Measurements from ENCODE around the gene CD320.
"Not testable (repeated sequence)": the region's sequence is repeated elsewhere in the genome, so short reads cannot be mapped to it uniquely, and the experiment has no call there.

CD320 gene

DNA sequence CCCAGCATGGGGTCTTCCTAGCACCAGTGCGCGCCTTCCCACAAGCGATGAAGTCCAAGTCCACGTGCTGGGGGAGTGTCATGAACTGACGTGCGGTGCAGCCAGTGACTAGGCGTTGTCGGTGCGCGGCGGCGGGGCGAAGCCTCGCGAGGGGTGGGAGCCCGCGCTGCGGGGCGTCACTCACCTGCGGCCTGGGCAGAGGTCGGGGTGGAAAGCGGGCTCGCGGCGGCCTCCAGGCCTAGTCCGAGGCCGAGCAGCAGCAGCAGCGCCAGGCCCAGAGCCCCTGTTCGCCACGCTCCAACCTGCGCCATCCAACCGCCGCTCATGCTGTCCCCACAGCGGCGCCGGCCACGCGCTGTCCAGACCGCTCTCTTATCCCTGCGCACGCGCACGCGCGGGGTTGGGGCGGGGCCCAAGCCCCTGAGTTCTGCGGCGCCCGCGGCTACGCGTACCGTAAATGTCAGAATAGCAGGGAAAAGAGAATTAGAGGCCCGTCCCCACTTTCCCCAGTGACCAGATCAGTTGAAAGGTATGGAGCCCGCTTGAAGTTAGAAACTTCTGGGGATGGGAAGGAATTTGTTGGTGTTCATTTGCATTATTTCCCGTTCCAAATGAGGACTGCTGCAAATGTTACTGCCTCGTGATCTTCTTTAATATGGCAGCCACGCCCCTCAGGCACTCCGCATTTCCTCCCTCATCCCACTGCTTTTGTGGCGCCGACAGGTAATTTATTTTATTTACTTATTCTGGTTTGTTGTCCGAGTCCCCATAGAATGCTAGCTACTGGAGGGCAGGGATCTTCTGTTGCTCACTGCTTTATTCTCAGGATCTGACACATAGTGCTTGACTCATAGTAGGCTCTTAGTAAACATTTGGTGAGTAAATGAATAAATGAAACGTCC is at the start of gene CD320:
CD320 (minus strand) TSS at position 394 of the 902 bp plus-strand sequence; CDS start at position 326, 68 bp downstream.
- in situ Hi-C loops (cut with MboI; ENCODE audit: low sequenced_read_pairs) = no loop called here

DNA sequence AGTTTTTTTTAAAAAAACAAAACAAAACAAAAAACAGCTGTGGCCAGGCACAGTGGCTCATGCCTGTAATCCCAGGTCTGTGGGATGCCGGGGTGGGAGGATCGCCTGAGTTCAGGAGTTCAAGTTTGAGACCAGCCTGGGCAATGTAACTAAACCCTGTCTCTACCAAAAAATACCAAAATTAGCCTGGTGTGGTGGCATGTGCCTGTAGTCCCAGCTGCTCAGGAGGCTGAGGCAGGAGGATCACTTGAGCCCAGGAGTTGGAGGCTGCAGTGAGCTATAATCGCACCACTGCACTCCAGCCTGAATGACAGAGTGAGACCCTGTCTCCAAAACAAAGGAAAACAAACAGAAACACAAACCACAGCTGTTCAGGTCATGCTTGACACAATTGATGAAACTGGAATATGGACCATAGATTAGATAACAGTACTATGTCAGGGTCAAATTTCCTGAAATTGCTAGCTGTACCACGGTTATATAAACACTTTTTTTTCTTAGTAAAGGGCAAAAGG is 48.9 kb upstream of the CD320 start:
- in situ Hi-C loops (cut with MboI; ENCODE audit: low sequenced_read_pairs) = no loop called here

DNA sequence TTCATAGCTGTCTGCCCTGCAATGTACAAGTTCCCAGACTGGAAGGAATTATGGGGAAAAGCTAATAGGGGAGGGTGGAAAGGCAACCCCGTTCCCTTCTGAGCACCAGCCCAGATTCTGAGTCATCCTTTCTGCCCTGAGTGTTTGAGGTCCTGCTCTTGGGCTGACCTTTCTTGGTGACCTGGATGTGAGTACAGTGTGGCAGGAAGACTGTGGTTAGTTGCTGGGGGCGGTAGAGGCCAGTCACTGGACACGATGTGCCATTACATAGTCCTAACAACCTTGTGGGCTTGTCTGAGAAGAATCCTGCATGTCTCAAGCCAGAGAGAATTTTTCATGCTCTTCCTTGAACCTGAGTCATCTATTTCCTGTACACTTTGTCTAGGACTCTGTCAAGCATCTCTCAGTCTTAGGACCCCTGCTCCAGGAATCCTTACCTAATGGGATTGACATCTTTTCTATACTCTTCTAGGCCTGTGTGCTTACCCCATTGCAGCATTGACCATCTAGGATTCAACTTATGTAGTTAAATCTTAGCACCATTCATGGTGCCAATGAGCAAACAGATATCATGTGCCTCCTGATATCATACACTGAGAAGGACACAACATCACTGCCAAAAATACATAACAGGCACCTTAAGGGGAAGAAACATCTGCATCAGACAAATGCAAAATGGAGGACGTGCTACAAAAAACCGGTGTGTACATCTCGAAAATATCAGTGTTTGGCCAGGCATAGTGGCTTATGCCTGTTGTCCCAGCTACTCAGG is 47.7 kb upstream of the CD320 start:
- in situ Hi-C loops (cut with MboI; ENCODE audit: low sequenced_read_pairs) = no loop called here

DNA sequence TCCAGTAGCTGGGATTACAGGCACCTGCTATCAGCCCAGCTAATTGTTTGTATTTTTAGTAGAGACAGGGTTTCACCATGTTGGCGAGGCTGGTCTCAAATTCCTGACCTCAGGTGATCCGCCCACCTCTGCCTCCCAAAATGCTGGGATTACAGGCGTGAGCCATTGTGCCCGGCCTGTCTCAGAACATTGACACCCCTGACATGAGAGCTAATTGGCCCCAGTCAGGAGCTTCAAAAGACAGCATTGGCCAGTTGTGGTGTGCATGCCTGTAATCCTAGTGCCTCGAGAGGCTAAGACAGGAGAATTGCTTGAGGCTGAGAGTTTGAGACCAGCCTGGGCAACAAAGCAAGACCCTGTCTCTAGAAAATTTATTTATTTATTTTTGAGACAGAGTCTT is 44.7 kb upstream of the CD320 start:
- in situ Hi-C loops (cut with MboI; ENCODE audit: low sequenced_read_pairs) = not testable (repeated sequence)

DNA sequence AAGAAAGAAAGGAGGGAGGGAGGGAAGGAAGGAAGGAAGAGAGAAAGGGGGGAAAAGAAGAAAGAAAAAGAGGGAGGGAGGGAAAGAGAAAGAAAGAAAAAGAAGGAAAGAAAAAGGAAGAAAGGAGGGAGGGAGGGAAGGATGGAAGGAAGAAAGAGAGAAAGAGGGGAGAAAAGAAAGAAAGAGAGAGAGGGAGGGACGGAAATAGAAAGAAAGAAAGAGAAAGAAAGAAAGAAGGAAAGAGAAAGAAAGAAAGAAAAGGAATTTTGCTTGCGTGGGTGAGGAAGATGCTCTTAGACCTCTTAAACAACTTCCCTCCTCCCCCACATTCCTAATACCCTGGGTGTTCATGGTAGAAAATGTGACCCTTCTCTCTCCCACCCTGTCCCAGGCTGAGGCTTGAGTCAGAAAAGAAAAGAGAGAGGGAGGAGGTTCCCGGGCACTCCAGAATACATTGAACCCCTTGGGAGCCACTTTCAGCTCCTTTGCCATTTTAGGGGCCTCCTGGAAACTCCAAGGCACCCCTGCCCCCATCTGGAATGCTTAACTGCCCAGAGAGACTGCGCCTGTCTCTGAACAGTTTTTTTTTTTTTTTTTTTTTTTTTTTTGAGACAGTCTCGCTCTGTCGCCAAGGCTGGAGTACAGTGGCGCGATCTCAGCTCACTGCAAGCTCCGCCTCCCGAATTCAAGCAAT is 44.1 kb upstream of the CD320 start:
- in situ Hi-C loops (cut with MboI; ENCODE audit: low sequenced_read_pairs) = no loop called here

DNA sequence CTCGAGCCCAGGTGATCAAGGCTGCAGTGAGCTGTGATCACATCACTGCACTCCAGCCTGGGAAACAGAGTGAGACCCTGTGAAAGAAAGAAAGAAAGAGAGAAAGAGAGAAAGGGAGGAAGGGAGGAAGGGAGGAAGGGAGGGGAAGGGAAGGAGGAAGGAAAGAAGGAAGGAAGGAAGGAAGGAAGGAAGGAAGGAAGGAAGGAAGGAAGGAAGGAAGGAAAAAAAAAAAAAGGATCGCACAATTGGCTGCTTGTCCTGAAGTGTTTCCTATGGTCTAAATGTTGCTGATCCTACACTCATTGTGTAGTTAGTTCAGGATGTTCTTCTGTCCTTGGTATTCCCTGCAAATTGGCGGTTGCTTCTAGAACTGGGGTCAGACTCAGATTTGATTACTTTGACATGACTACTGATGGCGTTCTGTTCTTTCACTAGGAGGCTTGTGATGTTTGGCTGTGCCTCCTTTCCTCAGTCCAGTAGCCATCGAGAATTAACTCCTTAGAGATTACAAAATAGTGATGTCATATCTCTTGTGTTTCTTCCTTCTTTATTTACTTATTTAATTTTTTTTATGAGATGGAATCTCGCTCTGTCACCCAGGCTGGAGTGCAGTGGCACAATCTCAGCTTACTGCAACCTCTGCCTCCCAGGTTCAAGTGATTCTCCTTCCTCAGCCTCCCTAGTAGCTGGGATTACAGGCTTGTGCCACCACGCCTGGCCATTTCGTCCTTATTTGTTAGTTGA is 41.6 kb upstream of the CD320 start:
- in situ Hi-C loops (cut with MboI; ENCODE audit: low sequenced_read_pairs) = not testable (repeated sequence)

DNA sequence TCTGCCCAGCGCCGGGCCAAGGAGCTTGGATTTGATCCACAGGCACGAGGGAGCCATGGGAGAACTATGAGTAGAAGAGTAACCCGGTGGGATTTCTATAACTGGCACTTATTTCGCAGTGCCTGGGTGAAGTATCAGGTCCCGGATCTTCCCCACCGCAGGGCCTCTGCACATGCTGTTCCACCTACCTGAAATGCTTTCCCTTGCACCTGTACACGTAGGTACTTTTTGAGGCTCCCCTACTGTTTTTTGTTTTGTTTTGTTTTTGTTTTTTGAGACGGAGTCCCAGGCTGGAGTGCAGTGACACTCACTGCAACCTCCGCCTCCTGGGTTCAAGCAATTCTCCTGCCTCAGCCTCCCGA is 35.3 kb upstream of the CD320 start:
- in situ Hi-C loops (cut with MboI; ENCODE audit: low sequenced_read_pairs) = no loop called here

DNA sequence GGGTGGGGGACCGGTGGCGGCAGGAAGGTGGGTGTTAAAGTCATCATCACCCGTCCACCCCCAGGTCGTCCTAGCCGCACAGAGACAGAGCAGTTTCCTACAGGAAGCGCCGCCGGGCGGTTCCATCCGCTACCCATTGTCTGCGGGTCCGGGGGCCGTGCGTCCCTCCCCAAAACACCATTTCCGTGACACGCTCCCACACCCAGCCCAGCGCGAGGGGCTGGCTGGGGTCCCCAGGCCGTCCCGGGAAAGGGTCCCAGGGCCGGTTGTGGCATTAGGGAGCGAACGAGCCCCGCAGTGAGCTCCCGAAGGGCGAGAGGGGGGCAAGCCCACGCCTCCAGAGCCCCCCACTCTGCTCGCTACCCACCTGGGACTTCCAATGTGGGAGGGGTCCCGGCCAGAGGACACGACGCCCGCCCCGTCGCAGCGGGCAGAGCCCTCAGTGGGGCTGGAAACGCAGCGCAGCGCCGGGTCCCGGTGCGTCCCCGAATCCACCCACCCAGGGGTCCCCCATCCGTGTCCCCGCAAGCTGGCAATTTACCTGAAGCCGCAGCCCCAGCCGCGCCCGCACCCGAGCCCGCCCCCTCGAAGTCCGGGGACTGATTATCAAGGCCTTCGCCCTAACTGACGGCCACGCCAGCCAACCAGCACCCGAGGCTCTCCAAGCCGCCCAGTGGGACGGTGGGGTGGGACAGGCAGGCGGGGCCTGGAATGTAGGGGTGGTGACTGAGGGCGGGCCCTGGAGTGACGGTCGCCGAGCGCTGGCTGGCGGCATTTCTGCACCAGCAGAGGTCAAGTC is 34.7 kb upstream of the CD320 start, which contains the start of gene KANK3:
KANK3 (minus strand) TSS at position 579 of the 799 bp plus-strand sequence. CDS start 5,434 bp downstream, outside the sequence.
- in situ Hi-C loops (cut with MboI; ENCODE audit: low sequenced_read_pairs) = no loop called here

DNA sequence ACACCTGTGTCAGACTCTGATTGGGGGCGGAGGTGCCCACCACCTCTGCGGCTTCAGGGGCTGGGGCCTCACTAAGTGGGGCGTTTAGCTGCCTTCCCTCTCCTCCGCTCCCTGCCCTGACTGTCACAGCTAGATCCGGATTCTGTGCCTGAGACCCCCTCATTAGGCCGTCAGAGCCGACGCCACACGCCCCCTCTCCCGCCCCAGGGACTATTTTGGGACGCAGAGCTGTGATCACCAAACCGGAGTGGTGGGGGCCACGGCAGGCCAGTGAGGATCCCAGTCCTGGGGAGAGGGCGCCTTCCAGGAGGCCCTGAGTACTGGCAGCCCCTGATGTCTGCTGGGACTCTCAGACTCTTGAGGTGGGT is 34.1 kb upstream of the CD320 start:
- in situ Hi-C loops (cut with MboI; ENCODE audit: low sequenced_read_pairs) = no loop called here

DNA sequence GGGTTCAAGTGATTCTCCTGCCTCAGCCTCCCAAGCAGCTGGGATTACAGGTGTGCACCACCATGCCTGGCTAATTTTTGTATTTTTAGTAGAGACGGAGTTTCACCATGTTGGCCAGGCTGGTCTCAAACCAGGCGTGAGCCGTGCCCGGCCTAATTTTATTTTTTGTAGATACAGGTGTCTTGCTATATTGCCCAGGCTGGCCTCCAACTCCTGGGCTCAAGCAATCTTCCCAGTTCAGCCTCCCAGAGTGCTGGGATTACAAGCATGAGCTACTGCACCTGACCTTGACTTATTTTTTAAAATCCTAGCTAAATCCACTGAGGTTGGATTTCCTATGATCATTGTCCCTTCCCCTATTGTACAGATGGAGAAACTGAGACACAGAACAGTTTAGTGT is 33.3 kb upstream of the CD320 start:
- in situ Hi-C loops (cut with MboI; ENCODE audit: low sequenced_read_pairs) = not testable (repeated sequence)

DNA sequence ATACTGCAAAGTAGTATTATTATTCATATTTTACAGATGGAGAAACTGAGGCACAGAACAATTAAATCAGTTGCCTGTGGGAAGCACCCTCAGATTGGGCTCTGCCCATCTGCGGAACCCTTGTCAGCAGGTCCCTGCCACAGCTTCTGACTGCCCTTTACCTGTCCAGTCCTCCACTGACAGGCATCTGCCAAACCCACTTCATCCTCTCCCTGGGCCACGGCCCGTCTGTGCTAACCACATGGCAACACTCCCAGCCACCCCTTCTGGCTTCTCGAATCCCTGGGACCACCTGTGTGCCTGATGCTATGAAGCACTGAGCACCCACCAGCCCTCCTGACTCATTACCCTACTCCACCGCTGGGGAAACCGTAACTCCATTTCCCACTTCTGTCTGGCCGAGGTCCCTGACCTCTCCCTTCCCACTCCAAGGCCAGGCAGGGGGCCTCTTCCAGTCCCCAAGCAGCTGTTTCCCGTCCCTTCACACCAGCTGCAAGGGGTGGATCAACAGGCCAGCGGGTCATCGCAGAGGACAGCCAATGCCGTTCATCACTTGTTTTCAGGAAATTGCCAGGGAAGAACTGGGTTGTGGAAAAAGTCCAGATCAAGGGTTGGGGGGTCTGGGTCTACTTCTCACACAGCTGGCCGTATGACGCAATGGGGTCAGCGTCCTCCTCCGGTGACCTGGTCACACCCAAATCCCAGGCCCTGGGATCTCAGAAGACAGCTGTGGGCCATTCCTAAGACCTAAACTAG is 32.4 kb upstream of the CD320 start:
- in situ Hi-C loops (cut with MboI; ENCODE audit: low sequenced_read_pairs) = no loop called here

DNA sequence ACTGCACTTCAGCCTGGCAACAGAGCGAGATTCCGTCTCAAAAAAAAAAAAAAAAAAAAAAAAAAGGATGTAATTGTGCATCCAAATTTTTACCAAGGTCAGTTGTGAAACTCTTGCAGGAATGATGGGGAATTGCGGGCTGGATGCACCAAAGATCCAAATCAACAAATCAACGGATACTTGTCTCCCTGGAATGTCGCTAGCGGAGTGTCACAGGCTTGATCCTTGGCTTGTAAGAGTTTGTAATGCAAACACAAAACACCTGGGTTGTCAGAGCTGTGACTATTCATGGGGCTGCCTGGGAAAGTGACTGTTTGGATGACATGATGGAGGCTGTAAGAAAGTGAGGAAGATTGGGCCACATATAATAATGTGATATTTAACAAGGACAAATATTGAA is 30.7 kb upstream of the CD320 start:
- in situ Hi-C loops (cut with MboI; ENCODE audit: low sequenced_read_pairs) = no loop called here

DNA sequence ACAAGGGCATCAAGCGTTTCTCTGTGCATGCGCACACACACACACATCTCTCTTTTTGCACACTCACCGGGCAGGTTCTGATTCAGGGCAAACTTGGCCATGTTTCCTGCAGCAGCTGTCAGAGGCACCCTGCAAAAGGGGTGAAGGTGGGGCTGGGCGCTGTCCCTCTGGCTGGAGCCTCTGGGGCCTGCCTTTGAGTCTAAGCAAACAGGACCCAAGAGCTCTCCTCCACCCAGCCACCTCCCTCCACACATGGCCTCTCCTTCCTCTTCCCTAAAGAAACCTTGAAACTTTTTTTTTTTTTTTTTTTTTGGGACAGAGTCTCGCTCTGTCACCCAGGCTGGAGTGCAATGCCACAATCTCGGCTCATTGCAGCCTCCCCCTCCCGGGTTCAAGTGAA is 29.6 kb upstream of the CD320 start:
- in situ Hi-C loops (cut with MboI; ENCODE audit: low sequenced_read_pairs) = no loop called here

DNA sequence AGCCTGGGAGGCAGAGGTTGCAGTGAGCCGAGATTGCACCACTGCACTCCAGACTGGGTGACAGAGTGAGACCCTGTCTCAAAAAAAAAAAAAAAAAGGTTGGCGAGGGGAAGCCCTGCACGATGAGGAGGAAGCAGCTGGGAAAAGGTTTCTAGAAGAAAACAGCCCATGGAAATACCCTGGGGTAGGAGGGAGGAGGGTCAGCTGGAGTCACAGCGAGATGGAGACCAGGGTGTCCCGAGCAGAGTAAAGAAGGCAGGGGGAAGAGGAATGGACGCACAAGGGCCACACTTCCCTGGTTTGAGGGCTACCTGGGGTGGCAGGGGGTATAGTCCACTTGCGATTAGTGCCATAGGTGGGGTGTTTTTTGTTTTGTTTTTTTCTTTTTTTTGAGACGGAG is 28.5 kb upstream of the CD320 start:
- in situ Hi-C loops (cut with MboI; ENCODE audit: low sequenced_read_pairs) = no loop called here

DNA sequence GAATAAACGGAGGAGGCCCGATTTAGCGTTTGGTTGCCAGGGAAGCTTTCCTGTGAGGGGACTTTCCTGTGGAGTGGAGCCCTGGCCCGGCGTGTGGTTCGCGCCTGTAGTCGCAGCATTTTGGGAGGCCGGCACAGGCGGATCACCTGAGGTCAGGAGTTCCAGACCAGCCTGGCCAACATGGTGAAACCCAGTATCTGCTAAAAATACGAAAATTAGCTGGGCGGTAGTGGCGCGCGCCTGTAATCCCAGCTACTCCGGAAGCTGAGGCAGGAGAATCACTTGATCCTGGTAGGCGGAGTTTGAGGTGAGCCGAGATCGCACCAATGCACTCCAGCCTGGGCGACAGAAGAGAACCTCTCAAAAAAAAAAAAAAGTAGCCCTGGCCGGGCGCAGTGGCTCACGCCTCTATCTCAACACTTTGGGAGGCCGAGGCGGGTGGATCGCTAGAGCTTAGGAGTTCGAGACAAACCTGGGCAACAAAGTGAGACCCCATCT is 28.0 kb upstream of the CD320 start:
- in situ Hi-C loops (cut with MboI; ENCODE audit: low sequenced_read_pairs) = no loop called here

DNA sequence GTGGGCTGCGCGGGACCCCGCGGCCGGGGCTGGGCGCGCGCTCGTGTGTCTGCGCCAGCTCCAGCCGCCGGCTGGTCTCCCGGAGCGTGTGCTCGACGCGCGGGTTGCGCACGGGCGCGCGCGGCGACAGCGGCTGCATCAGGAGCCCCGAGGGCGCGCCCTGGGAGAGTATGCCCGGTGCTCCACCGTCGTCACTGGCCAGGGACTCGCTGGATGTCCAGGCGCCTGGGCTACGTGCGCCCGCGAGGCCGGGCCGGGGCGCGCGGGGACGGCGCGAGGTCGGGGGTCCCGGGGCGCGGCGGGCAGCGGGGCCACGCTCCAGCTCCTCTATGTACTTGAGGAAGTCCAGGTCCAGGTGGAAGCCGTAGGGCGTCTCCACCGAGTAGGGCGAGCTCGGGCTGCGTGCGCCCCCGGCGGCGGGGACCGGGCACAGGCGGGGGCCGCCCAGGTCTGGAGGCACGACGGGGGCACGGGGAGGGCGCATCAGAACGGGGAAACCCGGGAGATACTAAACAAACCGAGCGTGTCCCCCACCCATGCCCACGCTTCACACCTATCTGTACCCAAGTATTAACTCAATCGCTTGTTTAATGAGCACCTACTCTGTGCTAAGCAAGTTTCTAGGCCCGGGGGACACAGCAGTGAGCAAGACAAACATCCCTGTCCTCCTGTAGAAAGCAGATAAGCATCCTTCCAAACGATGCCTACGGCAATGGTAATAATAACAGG is 27.3 kb upstream of the CD320 start:
- in situ Hi-C loops (cut with MboI; ENCODE audit: low sequenced_read_pairs) = no loop called here

DNA sequence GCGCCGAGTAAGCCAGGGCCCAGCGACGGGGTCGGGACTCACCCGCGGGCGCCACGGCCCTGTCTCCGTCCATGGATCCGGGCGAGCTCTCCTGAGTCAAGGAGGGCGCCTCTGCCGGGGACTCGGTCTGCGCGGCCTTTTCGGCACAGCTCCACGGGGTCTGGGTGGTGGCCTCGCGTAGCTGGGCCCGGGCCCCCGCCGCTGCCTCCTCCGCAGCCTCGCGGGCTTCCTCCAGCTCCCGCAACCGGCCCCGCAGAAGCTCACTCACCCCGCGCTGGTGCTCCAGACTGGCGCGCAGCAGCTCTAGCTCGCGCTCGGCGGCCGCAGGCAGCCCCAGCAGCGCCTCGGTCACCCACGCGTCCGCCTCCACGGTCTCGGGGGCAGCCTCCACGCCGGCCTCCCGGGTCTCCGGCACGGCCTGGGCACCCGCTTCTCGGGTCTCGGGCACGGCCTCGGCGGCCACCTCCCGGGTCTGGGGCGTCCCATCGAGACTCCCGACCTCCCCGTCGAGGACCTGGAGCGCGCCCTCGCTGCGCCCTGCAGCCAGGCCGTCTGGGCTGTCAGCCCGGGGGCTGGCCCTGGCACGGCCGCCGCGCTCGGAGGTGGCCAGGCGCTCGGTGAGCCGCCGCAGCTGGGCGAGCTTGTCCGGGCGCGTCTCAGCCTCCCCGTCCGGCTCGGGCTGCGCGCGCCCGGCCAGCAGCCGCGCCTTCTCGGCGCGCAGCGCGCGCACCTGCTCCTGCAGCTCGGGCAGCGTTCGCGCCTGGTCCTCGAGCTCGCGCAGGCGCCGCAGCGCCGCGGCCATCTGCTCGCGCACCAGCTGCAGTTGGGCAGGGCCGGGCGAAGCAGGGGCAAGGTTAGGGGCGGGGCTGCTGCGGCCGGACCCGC is 26.5 kb upstream of the CD320 start:
- in situ Hi-C loops (cut with MboI; ENCODE audit: low sequenced_read_pairs) = no loop called here

All from HL-60/S4 treated with retinoic acid at 250 ng/mL for 4 days and 3 days (cell line).